Left lung (tissue), 10 donors: Measurements from ENCODE around the gene KCNA3. TPM values are rescaled to one million over a fixed set of nuclear protein-coding genes. Genes with fewer than 3 reads are reported as not detected.

Source experiments
- ATAC-seq: fragments of 200-7000 bp; cut with Tn5 transposase; one replicate; pipeline ENCODE4 v1.9.1; 2020; ENCODE audit warnings: moderate library complexity
- DNase-seq, 4 donors: peaks; one replicate each; pipeline ENCODE4 v3.0.0-alpha.2; 2013 to 2020
- H3K27ac ChIP-seq, 2 donors: fragments of 200-600 bp; sonication (generic) in 1 of 2; one replicate each; pipeline versions ENCODE4 v1.5.0 to v1.8.0; 2020 to 2021
- H3K27me3 ChIP-seq, 2 donors: fragments of 200-600 bp; sonication (generic) in 1 of 2; one replicate each; pipeline versions ENCODE4 v1.5.0 to v1.8.0; 2020 to 2021
- H3K36me3 ChIP-seq, 2 donors: fragments of 200-600 bp; sonication (generic) in 1 of 2; one replicate each; pipeline versions ENCODE4 v1.5.0 to v1.8.0; 2020 to 2021
- H3K4me1 ChIP-seq, 2 donors: fragments of 200-600 bp; one replicate each; pipeline ENCODE4 v1.8.0; 2021
- H3K4me3 ChIP-seq, 2 donors: fragments of 200-600 bp; sonication (generic) in 1 of 2; one replicate each; pipeline versions ENCODE4 v1.5.0 to v1.8.0; 2020 to 2021; ENCODE audit warnings: mild to moderate bottlenecking in 1 of 2
- H3K9me3 ChIP-seq, 2 donors: fragments of 200-600 bp; sonication (generic) in 1 of 2; one replicate each; pipeline versions ENCODE4 v1.5.0 to v1.8.0; 2020 to 2021
- CTCF ChIP-seq, 2 donors: fragments of 200-600 bp; sonication (generic) in 1 of 2; IDR thresholded peaks; one replicate each; pipeline versions ENCODE4 v1.5.0 to v1.8.0; 2021; ENCODE audit warnings: antibody characterized with exemption in 2 of 2
- intact Hi-C, 2 donors: fragments of 100-400 bp; cut with DNase I; formaldehyde crosslinking; loops; one replicate each; pipeline versions ENCODE4 v1.11.2 to v1.14.2; 2022
- polyA plus RNA-seq, 6 donors: library from polyadenylated mRNA; unstranded; fragments of 120-200 nt; gene quantifications; one replicate each; pipeline ENCODE4 v1.2.1, GENCODE V29; 2013; ENCODE audit not compliant: insufficient read length in 6 of 6
- total RNA-seq, 2 donors: library from RNA; stranded (reverse); fragmentation: NEBNext Ultra II Directional; extraction: Animal tissue kit (Norgen Biotek cat#: 25700); gene quantifications; one replicate each; pipeline ENCODE4 v1.2.1, GENCODE V29; 2021
- donor health status: DM: no; HTN: yes; CAD: no.
- donor health status: DM: no; HTN: no; CAD: no.

KCNA3 gene
- total and polyA plus RNA-seq, 8 donors: 0.81 to 11.3 (median 1.0) TPM

- no peak overlapping the region for H3K4me3 ChIP-seq
- ATAC-seq (no peak), DNase-seq (no peak)
- H3K4me1 ChIP-seq: peaks cover 22 to 72% of the 10 kb centered on the region in 2 donors
- intact Hi-C loops: no loop called here
- no peaks in the 10 kb centered on the region for H3K27me3 ChIP-seq
- no peak for TF ChIP-seq CTCF (IDR thresholded peaks at IDR 0.05)
- no peaks in the 10 kb centered on the region for H3K9me3 ChIP-seq
- no peaks in the 10 kb centered on the region for H3K36me3 ChIP-seq
- H3K27ac ChIP-seq: peak overlapping the region; percentile 51 to 54
Observed at GRCh38 chr1:110645211-110645610, 29.5 kb downstream of the KCNA3 start.

DNA sequence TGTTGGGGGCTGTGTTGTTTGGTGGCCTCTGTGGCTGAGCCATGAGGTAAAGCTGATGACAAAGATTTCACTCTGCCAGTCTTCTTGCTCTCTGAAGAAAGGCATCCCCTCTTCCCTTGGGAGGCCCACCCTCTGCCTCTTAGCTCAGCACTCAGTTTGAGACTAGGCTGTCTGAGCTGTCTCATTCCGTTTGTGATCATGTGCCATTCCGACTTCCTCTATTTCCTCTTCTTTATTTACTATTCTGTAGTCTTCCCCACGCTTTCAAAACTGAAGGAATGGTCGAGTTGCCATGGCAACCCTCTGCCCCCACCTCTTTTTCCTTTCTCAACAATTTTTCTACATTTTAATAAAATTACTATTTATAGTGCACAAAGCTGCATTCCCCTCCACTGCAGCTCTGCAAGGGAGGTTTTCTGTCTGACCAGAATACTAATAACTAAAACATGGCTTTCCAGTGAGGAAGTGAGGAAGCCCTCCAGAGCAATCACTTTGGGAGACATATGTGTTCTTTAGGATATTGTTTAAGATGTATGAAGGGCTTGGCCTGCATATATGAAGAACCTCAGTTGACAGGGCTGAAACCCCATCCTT lies 30.8 kb downstream of the KCNA3 start:
- Histone ChIP-seq H3K4me1 (peaks cover 22 to 83% of the 10 kb centered on the region in 2 donors), H3K9me3 (no peaks in the 10 kb centered on the region)
- no peak for ATAC-seq

GRCh38 chr1:110639724-110640386 lies 34.9 kb downstream of the KCNA3 start:
- ATAC-seq: peak; percentile 50

More for the DNA sequence above, 30.8 kb downstream of the KCNA3 start:
- peak overlapping the region in 1 of 2 donors; percentile 54 for H3K27ac ChIP-seq
- intact Hi-C loops: no loop called here
- TF ChIP-seq CTCF (IDR thresholded peaks at IDR 0.05): no peak
- H3K36me3 ChIP-seq: no peaks in the 10 kb centered on the region
- H3K27me3 ChIP-seq: no peaks in the 10 kb centered on the region
- no peak overlapping the region for H3K4me3 ChIP-seq
- DNase-seq: no peak

GRCh38 chr1:110638556-110638955 lies 36.2 kb downstream of the KCNA3 start:
- intact Hi-C loops: no loop called here
- Histone ChIP-seq H3K36me3 (no peaks in the 10 kb centered on the region), H3K27me3 (no peaks in the 10 kb centered on the region), H3K4me3 (no peak overlapping the region), H3K9me3 (no peaks in the 10 kb centered on the region), H3K27ac (no peak overlapping the region), H3K4me1 (peaks cover 6 to 52% of the 10 kb centered on the region in 2 donors)
- DNase-seq (no peak), ATAC-seq (no peak)
- TF ChIP-seq CTCF (IDR thresholded peaks at IDR 0.05): no peak

More at GRCh38 chr1:110639724-110640386, 34.9 kb downstream of the KCNA3 start:
- Histone ChIP-seq H3K27ac (peak overlapping the region in 1 of 2 donors; percentile 76), H3K27me3 (no peaks in the 10 kb centered on the region), H3K4me3 (no peak overlapping the region), H3K4me1 (peaks cover 0 to 52% of the 10 kb centered on the region in 2 donors), H3K36me3 (no peaks in the 10 kb centered on the region), H3K9me3 (no peaks in the 10 kb centered on the region)
- intact Hi-C loops: no loop called here
- DNase-seq: no peak
- no peak for TF ChIP-seq CTCF (IDR thresholded peaks at IDR 0.05)

- no peak for TF ChIP-seq CTCF (IDR thresholded peaks at IDR 0.05)
- ATAC-seq: no peak
- no peaks in the 10 kb centered on the region for H3K9me3 ChIP-seq
- intact Hi-C loops: no loop called here
- no peak overlapping the region for H3K27ac ChIP-seq
- DNase-seq: no peak
- no peaks in the 10 kb centered on the region for H3K36me3 ChIP-seq
- no peaks in the 10 kb centered on the region for H3K27me3 ChIP-seq
- H3K4me1 ChIP-seq: peaks cover 6 to 49% of the 10 kb centered on the region in 2 donors
- no peak overlapping the region for H3K4me3 ChIP-seq
Observed at GRCh38 chr1:110638058-110638457, 36.7 kb downstream of the KCNA3 start.
